Adrenal gland (tissue), 12 donors: ENCODE measurements around the gene SPDYA. TPM values are rescaled to one million over a fixed set of nuclear protein-coding genes. Genes with fewer than 3 reads are reported as not detected.
A peak's percentile ranks its signal among the peaks of the same experiment; 100 is the strongest.

Experiments used
- DNase-seq, 7 donors: peaks; one replicate each; pipeline ENCODE4 v3.0.0-alpha.2; 2019 to 2020
- H3K27ac ChIP-seq, 5 donors: fragments of 200-600 bp; sonication (generic) in 4 of 5; 1 replicate in 3 of 5; 2 replicates in 2 of 5; pipeline versions ENCODE4 v1.5.1 to v1.8.0; 2016 to 2020; ENCODE audit warnings: mild to moderate bottlenecking in 1 of 5
- H3K27me3 ChIP-seq: fragments of 200-600 bp; 2 replicates; pipeline ENCODE4 v1.8.0; 2021
- H3K36me3 ChIP-seq, 2 donors: fragments of 200-600 bp; replicated peaks in 1 of 2; 1 replicate in 1 of 2; 2 replicates in 1 of 2; pipeline versions ENCODE4 v1.5.1 to v1.8.0; 2018 to 2022
- H3K4me1 ChIP-seq, 2 donors: fragments of 200-600 bp; replicated peaks in 1 of 2; 1 replicate in 1 of 2; 2 replicates in 1 of 2; pipeline versions ENCODE4 v1.5.1 to v1.8.0; 2018 to 2021
- H3K4me3 ChIP-seq, 4 donors: fragments of 200-600 bp; sonication (generic) in 3 of 4; one replicate each; pipeline ENCODE4 v1.5.1; 2016 to 2018
- H3K9me3 ChIP-seq, 3 donors: fragments of 200-600 bp; sonication (generic) in 1 of 3; replicated peaks in 1 of 3; 1 replicate in 2 of 3; 2 replicates in 1 of 3; pipeline versions ENCODE4 v1.5.1 to v1.8.0; 2016 to 2021
- CTCF ChIP-seq, 6 experiments: fragments of 450-650 bp in 4 of 6; fragments of 200-600 bp in 2 of 6; sonication (generic) in 1 of 6; IDR thresholded peaks; 1 replicate in 5 of 6; 2 replicates in 1 of 6; pipeline versions ENCODE4 v1.5.1 to v1.8.0; 2016 to 2021; ENCODE audit warnings: antibody characterized with exemption in 6 of 6, mild to moderate bottlenecking in 2 of 6, moderate library complexity in 1 of 6
- POLR2A ChIP-seq, 2 donors: fragments of 450-650 bp; IDR thresholded peaks; one replicate each; pipeline ENCODE4 v1.6.1; 2017; ENCODE audit warnings: antibody characterized with exemption in 2 of 2, mild to moderate bottlenecking in 2 of 2, moderate library complexity in 1 of 2
- WGBS, 4 donors: extraction: QIAGEN DNeasy Blood & Tissue Kit in 2 of 4; methylation state at CpG; one replicate each; pipeline versions ENCODE4 v1.1.5 to v1.1.7; 2013 to 2017; 5-methylcytosine and 5-hydroxymethylcytosine counted together
- intact Hi-C, 2 donors: fragments of 100-400 bp; cut with DNase I; formaldehyde crosslinking; loops; one replicate each; pipeline versions ENCODE4 v1.14.1 to v1.15.0; 2022 to 2023
- polyA plus RNA-seq, 3 donors: library from polyadenylated mRNA; stranded (reverse); fragments of 200-250 nt in 2 of 3; fragments of 350-450 nt in 1 of 3; fragmentation: Illumina TruSeq in 1 of 3; extraction: RNeasy Lipid Tissue Mini Kit (QIAGEN cat#74804) in 1 of 3; gene quantifications; one replicate each; pipeline ENCODE4 v1.2.3, GENCODE V29; 2013 to 2014
- total RNA-seq, 9 donors: library from RNA; depleted of rRNA in 4 of 9; stranded (reverse); fragments of >200 nt in 4 of 9; fragments of 120-200 nt in 1 of 9; fragmentation: NEBNext Ultra II Directional in 1 of 9; extraction: Animal tissue kit (Norgen Biotek cat#: 25700) in 1 of 9; gene quantifications; one replicate each; pipeline versions ENCODE4 v1.1.0 to v1.2.4, GENCODE V29; 2013 to 2023
- donor health status: healthy with polysubstance abuse.
- donor health status: Bipolar disorder and iron deficiency.
- donor health status: DM: yes; HTN: yes; CAD: no.
- donor health status: DM: no; HTN: no; CAD: no.
- donor health status: DM: no; HTN: no; CAD: no.
- donor health status: DM: yes; HTN: yes; CAD: no.

The SPDYA gene
- total and polyA plus RNA-seq, 12 donors: 0.13 to 1.9 (median 0.30) TPM; not detected in 2

- Histone ChIP-seq H3K27me3 (no peaks in the 10 kb centered on the region), H3K27ac (peak within 1 kb of the TSS; percentile 45 to 95 (median 84)), H3K36me3 (no peaks in the 10 kb centered on the region), H3K9me3 (no peaks in the 10 kb centered on the region), H3K4me3 (peak within 1 kb of the TSS; percentile 10 to 98 (median 87)), H3K4me1 (peaks cover 24 to 42% of the 10 kb centered on the region in 2 donors)
- 0% methylated on average over 4 to 79 of the region's 79 CpGs for WGBS, 4 donors
- DNase-seq: peak; percentile 98 to 99 (median 98)
- TF ChIP-seq CTCF (IDR thresholded peaks at IDR 0.05) (no peak), POLR2A (IDR thresholded peaks at IDR 0.05) (peak; percentile 77 to 84)
- intact Hi-C loops: no loop called here
These were observed 84.0 kb downstream of the SPDYA start, which contains the start of gene WDR43 for GRCh38 chr2:28894470-28895188. Gene WDR43, plus strand, starts transcription at chr2:28894667. Its CDS starts 32 bp downstream, at chr2:28894699.

- intact Hi-C loops: no loop called here
- 0 to 2% (median 1%) methylated on average over 16 to 19 of the region's 19 CpGs for WGBS, 4 donors
These were observed 84.7 kb downstream of the SPDYA start for GRCh38 chr2:28895189-28895893.

GRCh38 chr2:28896906-28897305 lies 86.3 kb downstream of the SPDYA start:
- Histone ChIP-seq H3K36me3 (peaks cover 0 to under 1% of the 10 kb centered on the region in 2 donors), H3K4me3 (no peak overlapping the region), H3K27ac (no peak overlapping the region), H3K4me1 (peaks cover 24 to 44% of the 10 kb centered on the region in 2 donors), H3K27me3 (no peaks in the 10 kb centered on the region), H3K9me3 (no peaks in the 10 kb centered on the region)
- no peak for DNase-seq
- WGBS, 4 donors: 61 to 68% (median 64%) methylated on average over 2 of the region's 2 CpGs
- no peak for TF ChIP-seq CTCF (IDR thresholded peaks at IDR 0.05)
- no peak for TF ChIP-seq POLR2A (IDR thresholded peaks at IDR 0.05)
- intact Hi-C loops: no loop called here

More at GRCh38 chr2:28895189-28895893, 84.7 kb downstream of the SPDYA start:
- peak in 1 of 2 donors; percentile 44 for TF ChIP-seq POLR2A (IDR thresholded peaks at IDR 0.05)
- TF ChIP-seq CTCF (IDR thresholded peaks at IDR 0.05): no peak
- Histone ChIP-seq H3K4me3 (peak overlapping the region; percentile 10 to 98 (median 87)), H3K36me3 (no peaks in the 10 kb centered on the region), H3K27me3 (no peaks in the 10 kb centered on the region), H3K27ac (peak overlapping the region in 4 of 5 donors; percentile 70 to 95 (median 86)), H3K4me1 (peaks cover 24 to 44% of the 10 kb centered on the region in 2 donors), H3K9me3 (no peaks in the 10 kb centered on the region)
- DNase-seq: peak; percentile 29 to 60 (median 39)

DNA sequence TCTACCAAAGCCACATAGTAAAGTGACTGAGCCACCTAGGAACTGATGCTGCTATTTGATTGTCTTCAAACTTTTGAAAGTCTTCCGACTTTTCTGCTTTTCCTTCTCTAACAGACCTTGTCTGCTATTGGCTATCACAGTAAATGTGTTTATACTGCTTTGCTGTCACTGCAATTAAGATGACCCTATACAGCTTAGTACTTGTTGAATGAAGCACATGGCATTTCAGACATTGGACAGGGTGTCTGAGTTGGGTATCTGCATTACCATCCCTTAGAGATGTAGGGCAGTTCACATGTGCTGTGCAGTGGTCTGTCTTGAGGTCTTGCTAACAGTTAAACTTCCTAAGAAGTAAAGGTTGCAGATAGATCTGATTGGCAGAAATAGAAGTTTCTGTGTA lies 87.4 kb downstream of the SPDYA start:
- Histone ChIP-seq H3K4me3 (no peak overlapping the region), H3K36me3 (peaks cover 0 to 10% of the 10 kb centered on the region in 2 donors), H3K4me1 (peaks cover 24 to 44% of the 10 kb centered on the region in 2 donors), H3K27me3 (no peaks in the 10 kb centered on the region), H3K27ac (no peak overlapping the region), H3K9me3 (no peaks in the 10 kb centered on the region)
- WGBS, 4 donors: 49 to 76% (median 64%) methylated on average over 1 of the region's 1 CpG
- no peak for DNase-seq
- intact Hi-C loops: no loop called here
- TF ChIP-seq POLR2A (IDR thresholded peaks at IDR 0.05): no peak
- no peak for TF ChIP-seq CTCF (IDR thresholded peaks at IDR 0.05)
